Urinary bladder (tissue), 4 donors: ENCODE data around the gene ATOSB. TPM values are rescaled to one million over a fixed set of nuclear protein-coding genes. Genes with fewer than 3 reads are reported as not detected.

ENCODE experiments used
- DNase-seq: peaks from one replicate; pipeline ENCODE4 v3.0.0-alpha.2; 2015; ENCODE audit errors: extremely low spot score
- H3K27ac ChIP-seq: one replicate; pipeline ENCODE4 v1.5.1; 2013; ENCODE audit warnings: low read depth, mild to moderate bottlenecking, moderate library complexity
- H3K36me3 ChIP-seq: one replicate; pipeline ENCODE4 v1.6.1; 2013; ENCODE audit warnings: mild to moderate bottlenecking, moderate library complexity; ENCODE audit not compliant: insufficient read depth
- H3K4me1 ChIP-seq: one replicate; pipeline ENCODE4 v1.6.1; 2013; ENCODE audit warnings: mild to moderate bottlenecking, moderate library complexity; ENCODE audit not compliant: insufficient read depth
- H3K4me3 ChIP-seq: one replicate; pipeline ENCODE4 v1.5.1; 2013; ENCODE audit warnings: low read depth, low read length
- WGBS: extraction: QIAGEN DNeasy Blood & Tissue Kit; methylation state at CpG from one replicate; pipeline ENCODE4 v1.1.7; 2013; 5-methylcytosine and 5-hydroxymethylcytosine counted together
- polyA plus RNA-seq: library from polyadenylated mRNA; stranded (reverse); fragments of 200-250 nt; gene quantifications from one replicate; pipeline ENCODE4 v1.2.3, GENCODE V29; 2013
- total RNA-seq: library from RNA; depleted of rRNA; stranded (reverse); fragments of >200 nt; gene quantifications from one replicate; pipeline ENCODE4 v1.2.3, GENCODE V29; 2014
- donor health status: healthy with polysubstance abuse.
- donor health status: healthy.

Gene ATOSB
- total and polyA plus RNA-seq, 2 donors = 6.0 to 18.7 TPM

DNA sequence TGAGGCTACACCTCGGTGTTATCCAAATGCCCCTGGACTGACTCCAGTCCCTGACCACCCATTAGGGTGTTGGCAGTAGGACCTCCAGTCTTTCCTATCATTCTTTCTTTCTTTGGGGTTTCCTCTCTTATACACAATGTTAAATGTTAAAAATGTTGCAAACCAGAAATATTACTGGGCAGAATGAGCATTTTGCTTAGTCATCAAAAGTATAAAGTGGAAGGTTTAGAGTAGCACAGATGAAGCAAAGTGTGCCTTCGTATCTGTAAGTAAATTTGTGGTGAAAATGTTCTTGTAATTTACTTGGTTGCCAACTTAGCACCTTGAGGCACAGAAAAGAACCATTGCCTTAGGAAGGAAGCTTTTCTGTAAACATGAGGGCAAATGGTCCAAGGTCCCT, 24.4 kb upstream of the ATOSB start:
- H3K4me3 ChIP-seq = no peak overlapping the region
- WGBS = 86% methylated on average over 2 of the region's 2 CpGs
- H3K27ac ChIP-seq = no peak overlapping the region
- no peaks in the 10 kb centered on the region for H3K36me3 ChIP-seq
- no peaks in the 10 kb centered on the region for H3K4me1 ChIP-seq
- DNase-seq = no peak

DNA sequence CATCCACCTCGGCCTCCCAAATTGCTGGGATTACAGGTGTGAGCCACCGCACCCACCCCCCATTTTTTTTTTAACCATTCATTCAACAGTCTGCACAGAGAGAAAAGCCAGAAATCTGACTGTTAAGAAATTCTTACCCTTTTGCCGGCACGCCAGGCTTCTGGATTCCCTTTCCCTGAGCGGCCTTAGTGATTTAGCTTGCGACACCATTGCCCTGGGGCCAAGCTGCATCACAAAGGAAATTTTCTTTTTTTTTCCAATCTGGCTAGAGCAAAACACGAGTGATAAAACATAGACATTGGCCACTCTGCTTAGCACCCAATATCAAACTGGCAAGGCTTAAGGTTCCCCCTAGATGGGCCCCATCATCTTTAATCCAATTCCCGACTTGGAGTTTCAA, 21.2 kb upstream of the ATOSB start:
- DNase-seq = no peak
- H3K27ac ChIP-seq = no peak overlapping the region
- WGBS = 72% methylated on average over 8 of the region's 8 CpGs
- H3K4me3 ChIP-seq = no peak overlapping the region
- no peaks in the 10 kb centered on the region for H3K36me3 ChIP-seq
- no peaks in the 10 kb centered on the region for H3K4me1 ChIP-seq

- Histone ChIP-seq H3K4me3 (no peak overlapping the region), H3K4me1 (no peaks in the 10 kb centered on the region), H3K36me3 (no peaks in the 10 kb centered on the region), H3K27ac (no peak overlapping the region)
- no peak for DNase-seq
- WGBS = 87% methylated on average over 7 of the region's 7 CpGs
These were observed 20.3 kb upstream of the ATOSB start for GRCh38 chr9:35135988-35136387.

GRCh38 chr9:35134920-35135319, 19.3 kb upstream of the ATOSB start:
- 77% methylated on average over 6 of the region's 6 CpGs for WGBS
- DNase-seq = no peak
- H3K4me1 ChIP-seq = no peaks in the 10 kb centered on the region
- no peak overlapping the region for H3K4me3 ChIP-seq
- H3K27ac ChIP-seq = no peak overlapping the region
- no peaks in the 10 kb centered on the region for H3K36me3 ChIP-seq

GRCh38 chr9:35116898-35117551, 1.4 kb upstream of the ATOSB start:
- H3K4me3 ChIP-seq = no peak overlapping the region

DNA sequence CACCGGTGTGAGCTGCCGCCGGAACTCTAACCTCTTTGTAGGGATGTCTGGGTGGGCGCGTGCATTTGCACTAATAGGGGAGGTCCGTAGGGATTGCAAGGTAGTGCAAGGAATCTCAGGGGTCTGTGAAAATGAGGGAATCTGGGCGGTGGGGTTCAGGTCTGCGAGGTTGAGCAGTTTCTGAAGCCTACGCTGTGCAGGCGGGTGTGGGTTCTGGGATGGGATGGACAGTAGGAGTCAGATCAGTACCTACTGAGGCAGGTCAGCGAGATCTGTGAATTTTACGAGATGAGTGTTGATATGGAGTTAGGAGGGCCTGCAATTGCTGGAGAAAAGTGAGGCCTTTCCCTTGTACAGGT, 856 bp upstream of the ATOSB start:
- under 1% methylated on average over 12 of the region's 12 CpGs for WGBS
- DNase-seq = no peak
- no peaks in the 10 kb centered on the region for H3K4me1 ChIP-seq
- H3K36me3 ChIP-seq = no peaks in the 10 kb centered on the region
- H3K27ac ChIP-seq = peak overlapping the region; percentile 81
- peak overlapping the region; percentile 42 for H3K4me3 ChIP-seq

More at GRCh38 chr9:35116898-35117551, 1.4 kb upstream of the ATOSB start:
- no peaks in the 10 kb centered on the region for H3K4me1 ChIP-seq
- DNase-seq = peak; percentile 87
- no peak overlapping the region for H3K27ac ChIP-seq
- H3K36me3 ChIP-seq = no peaks in the 10 kb centered on the region
- 9% methylated on average over 30 of the region's 30 CpGs for WGBS

DNA sequence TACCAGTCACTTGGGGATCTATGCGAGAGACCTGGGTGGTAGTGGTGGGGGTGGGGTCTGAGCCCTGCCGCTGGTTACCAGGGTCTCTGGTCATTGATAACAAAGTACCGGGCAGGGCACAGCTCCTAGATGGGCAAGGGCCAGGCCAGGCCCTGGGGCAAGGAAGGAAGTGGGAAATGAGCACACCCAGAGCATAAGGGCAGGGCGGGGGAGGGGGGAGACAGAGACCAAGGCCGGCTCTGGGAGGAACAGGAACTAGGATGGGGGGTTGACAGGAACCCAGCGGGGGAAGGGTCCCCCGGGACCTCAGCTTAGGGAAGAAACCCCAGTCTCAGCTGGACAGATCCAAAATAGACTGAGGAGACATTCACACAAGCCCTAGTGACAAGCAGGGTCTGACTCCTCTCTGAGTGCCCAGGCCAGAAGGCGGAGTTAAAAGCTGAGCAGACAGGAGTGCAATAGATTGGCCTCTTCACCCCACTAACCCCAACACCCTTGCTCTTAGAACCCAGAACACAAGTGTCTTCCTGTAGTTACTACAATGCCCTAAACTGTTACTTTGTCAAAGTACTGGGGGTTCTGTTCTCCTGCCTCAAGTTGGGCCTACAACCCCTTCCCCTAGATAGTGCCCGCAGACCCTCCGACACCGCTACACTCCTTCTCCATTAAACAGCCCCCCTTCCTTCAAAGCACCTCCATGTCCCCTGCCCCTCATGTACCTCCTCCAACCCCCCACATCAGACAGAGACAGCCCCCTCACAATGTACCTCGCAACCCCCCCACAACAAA, 628 bp downstream of the ATOSB start:
- no peak for DNase-seq

DNA sequence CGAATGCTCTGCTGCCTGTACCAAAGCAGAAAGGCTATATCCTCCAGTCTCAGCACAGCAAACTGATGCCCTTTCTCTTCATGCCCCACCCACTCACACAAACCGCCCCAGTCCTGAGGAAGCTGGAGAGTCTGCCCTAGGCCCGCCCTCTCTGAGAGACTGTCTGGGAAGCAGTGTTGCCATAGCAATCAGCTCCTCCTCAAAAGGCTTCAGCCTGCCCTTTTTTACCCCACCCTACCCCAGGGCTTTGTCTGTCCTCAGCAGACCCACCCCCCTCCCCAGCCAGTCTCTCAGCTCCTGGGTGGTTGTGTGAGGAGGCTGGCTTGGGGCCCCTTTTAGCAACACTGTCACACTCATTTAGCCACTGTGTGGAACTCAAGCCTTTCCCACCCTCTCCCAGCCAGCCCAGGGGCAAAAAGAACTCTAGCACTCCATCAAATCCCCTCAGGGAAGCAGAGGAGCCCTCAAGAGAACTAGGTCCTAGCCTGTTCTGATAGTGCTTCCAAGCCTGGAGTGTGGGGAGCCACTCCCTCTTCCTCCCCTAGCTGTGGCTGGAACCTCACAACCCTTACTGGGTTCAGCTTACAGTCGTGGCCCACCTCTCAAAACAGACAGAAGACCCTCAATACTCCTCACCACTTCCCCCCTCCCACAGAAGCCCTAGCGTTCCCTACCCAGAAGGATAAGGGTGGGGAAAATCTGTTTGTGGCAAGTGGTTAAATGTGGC, 1.4 kb downstream of the ATOSB start:
- WGBS = 4% methylated on average over 5 of the region's 5 CpGs

More for the DNA sequence above, 628 bp downstream of the ATOSB start:
- H3K4me1 ChIP-seq = no peaks in the 10 kb centered on the region
- H3K27ac ChIP-seq = peak overlapping the region; percentile 81
- H3K36me3 ChIP-seq = no peaks in the 10 kb centered on the region
- peak overlapping the region; percentile 42 for H3K4me3 ChIP-seq
- 16% methylated on average over 12 of the region's 12 CpGs for WGBS

DNA sequence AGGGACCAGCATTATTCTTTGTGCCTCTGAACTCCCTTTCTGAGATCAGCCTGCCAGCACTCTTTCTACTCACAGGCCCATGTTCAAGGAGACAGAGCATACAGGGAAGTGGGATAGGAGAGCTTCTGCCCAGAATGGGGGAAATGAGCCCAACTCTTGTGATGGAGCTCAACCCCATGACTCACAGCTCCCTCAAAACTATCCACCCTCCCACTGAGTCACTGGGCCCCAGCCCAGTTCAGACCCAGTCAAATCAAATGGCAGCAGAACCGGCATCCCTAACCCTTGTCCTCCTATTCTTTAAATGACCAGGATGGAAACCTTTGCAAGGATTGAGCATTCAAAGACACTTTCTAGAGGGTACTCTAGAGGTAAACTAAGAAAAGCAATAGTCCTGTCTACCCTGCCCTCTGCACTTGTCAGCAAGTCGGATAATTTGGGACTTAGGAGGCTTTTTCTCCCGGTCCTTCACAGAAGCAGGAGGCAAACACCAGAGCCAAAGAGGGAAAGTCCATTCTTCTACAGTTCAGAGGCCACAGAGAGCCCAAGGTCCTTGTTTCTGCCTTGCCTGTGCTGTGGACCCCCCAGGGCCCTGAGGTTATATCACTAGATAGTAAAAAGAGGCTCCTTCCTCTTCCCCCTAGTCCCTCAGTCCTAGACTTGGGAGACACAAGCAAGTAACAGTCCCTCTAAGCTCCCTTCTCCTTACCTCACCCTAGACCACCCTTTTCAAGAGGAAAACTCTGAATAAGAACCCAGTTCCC, 3.2 kb downstream of the ATOSB start:
- DNase-seq = no peak
- H3K36me3 ChIP-seq = no peaks in the 10 kb centered on the region
- 65% methylated on average over 3 of the region's 3 CpGs for WGBS
- H3K27ac ChIP-seq = peak overlapping the region; percentile 82
- H3K4me3 ChIP-seq = no peak overlapping the region
- no peaks in the 10 kb centered on the region for H3K4me1 ChIP-seq

More for the DNA sequence above, 1.4 kb downstream of the ATOSB start:
- Histone ChIP-seq H3K36me3 (no peaks in the 10 kb centered on the region), H3K27ac (peak overlapping the region; percentile 81), H3K4me3 (no peak overlapping the region), H3K4me1 (no peaks in the 10 kb centered on the region)
- DNase-seq = peak; percentile 81

GRCh38 chr9:35111001-35111933, 4.4 kb downstream of the ATOSB start:
- peak overlapping the region; percentile 66 for H3K4me3 ChIP-seq
- no peaks in the 10 kb centered on the region for H3K36me3 ChIP-seq
- H3K4me1 ChIP-seq = no peaks in the 10 kb centered on the region
- 1% methylated on average over 57 of the region's 57 CpGs for WGBS
- H3K27ac ChIP-seq = peak overlapping the region; percentile 87
- peak; percentile 94 for DNase-seq

- no peak overlapping the region for H3K4me3 ChIP-seq
- DNase-seq = no peak
- 24% methylated on average over 3 of the region's 3 CpGs for WGBS
- no peak overlapping the region for H3K27ac ChIP-seq
- H3K4me1 ChIP-seq = no peaks in the 10 kb centered on the region
- no peaks in the 10 kb centered on the region for H3K36me3 ChIP-seq
These were observed 5.3 kb downstream of the ATOSB start for GRCh38 chr9:35110327-35110761.

DNA sequence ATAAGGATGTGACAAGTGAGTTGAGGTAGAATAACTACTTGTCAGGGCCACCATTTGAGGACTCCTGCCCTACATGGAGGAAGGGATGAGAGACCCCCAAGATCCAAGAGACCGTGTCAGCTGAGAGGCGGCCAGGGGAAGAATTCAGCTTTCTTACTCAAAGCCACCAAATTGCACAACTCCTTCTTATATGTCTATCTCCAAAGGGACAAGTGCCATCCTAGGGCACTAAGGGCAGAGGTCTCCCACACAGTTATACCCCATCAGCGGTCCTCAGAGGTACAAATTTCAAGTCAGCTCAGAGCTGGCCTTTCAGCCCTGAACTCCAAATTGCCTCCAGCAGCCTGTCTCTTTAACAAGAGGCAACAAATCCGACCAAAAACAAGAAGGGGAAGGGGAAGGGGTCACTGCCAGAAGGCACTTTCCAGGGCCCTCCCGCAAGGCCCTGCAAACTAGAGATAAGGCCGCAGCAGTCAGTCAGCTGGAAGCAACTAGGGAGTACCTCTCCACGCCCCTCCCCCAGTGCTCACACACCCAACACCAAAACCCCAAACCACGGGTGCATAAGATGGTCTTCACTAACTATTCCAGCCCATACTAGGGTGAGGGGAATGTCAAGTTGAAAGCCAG, 6.6 kb downstream of the ATOSB start:
- 60% methylated on average over 8 of the region's 8 CpGs for WGBS
- no peak for DNase-seq
- H3K27ac ChIP-seq = no peak overlapping the region

More for the DNA sequence above, 6.6 kb downstream of the ATOSB start:
- Histone ChIP-seq H3K36me3 (no peaks in the 10 kb centered on the region), H3K4me3 (no peak overlapping the region), H3K4me1 (no peaks in the 10 kb centered on the region)
